ENCODE measurements around the gene F8. TPM values are rescaled to one million over a fixed set of nuclear protein-coding genes. Genes with fewer than 3 reads are reported as not detected.

F8 gene
- total and polyA plus RNA-seq, 2 of the 4 experiments (the other 2 are of a cell fraction): 1.4 to 1.5 TPM

DNA sequence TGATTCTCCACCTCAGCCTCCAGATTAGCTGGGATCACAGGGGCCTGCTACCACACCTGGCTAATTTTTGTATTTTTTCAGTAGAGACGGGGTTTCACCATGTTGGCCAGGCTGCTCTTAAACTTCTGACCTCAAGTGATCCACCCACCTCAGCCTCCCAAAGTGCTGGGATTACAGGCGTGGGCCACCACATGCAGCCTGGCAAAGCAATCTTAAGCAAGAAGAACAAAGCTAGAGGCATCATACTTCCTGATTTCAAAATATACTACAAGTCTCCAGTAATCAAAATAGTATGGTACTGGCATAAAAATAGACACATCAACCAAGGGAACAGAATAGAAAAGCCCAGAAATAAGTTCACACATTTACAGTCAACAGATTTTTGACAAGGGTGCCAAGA, 149.2 kb downstream of the F8 start:
- intact Hi-C loops (cut with micrococcal nuclease) (no loop called here), in situ Hi-C loops (cut with MboI; ENCODE audit: low sequenced_read_pairs) (no loop called here), dilution Hi-C loops (cut with HindIII; ENCODE audit: low sequenced_read_pairs, unreplicated experiment) (no loop called here)
- Histone ChIP-seq H4K91ac (ENCODE audit: insufficient read depth, low read depth, low read length) (no peak overlapping the region), H3K23ac (ENCODE audit: low read depth, low read length) (no peak overlapping the region), H2AFZ (replicated peaks; ENCODE audit: low read length, poor library complexity) (no peak overlapping the region), H2BK20ac (ENCODE audit: low read depth, low read length) (no peak overlapping the region), H4K20me1 (ENCODE audit: insufficient read depth, low read length) (no peaks in the 10 kb centered on the region), H2AK9ac (replicated peaks; ENCODE audit: low read depth, low read length, poor library complexity) (no peak overlapping the region), H3K4me1 (ENCODE audit: control insufficient read depth, insufficient read depth, low read length) (no peaks in the 10 kb centered on the region), H3K9me3 (ENCODE audit: control insufficient read depth, insufficient read depth, low read length) (no peaks in the 10 kb centered on the region), H3K27ac (ENCODE audit: insufficient read depth, low read length) (no peak overlapping the region), H2BK15ac (ENCODE audit: low read depth, low read length) (no peak overlapping the region), H3K36me3 (ENCODE audit: control insufficient read depth, insufficient read depth, low read length) (no peaks in the 10 kb centered on the region), H3K9ac (ENCODE audit: low read depth, low read length) (no peak overlapping the region), H2AK5ac (ENCODE audit: low read depth, low read length) (no peak overlapping the region), H2BK120ac (ENCODE audit: low read depth, low read length) (no peak overlapping the region), H2BK5ac (ENCODE audit: low read depth, low read length, poor library complexity, severe bottlenecking) (no peak overlapping the region), H3K79me1 (ENCODE audit: low read depth in 1 of 2, low read length in 2 of 2) (no peaks in the 10 kb centered on the region), H3K56ac (ENCODE audit: extremely low read depth, insufficient read depth, low read length) (no peak overlapping the region), H3K4me2 (ENCODE audit: low read depth, low read length) (no peak overlapping the region), H4K8ac (ENCODE audit: low read depth in 2 of 2, low read length in 2 of 2) (no peak overlapping the region), H3K9me1 (ENCODE audit: insufficient read depth, low read length) (no peaks in the 10 kb centered on the region), H4K5ac (ENCODE audit: low read depth, low read length) (no peak overlapping the region), H3K14ac (replicated peaks; ENCODE audit: low read depth, low read length) (no peak overlapping the region), H3K27me3 (ENCODE audit: control insufficient read depth, insufficient read depth, low read length) (no peaks in the 10 kb centered on the region), H3K18ac (ENCODE audit: low read depth, low read length) (no peak overlapping the region), H3K4me3 (ENCODE audit: insufficient read depth, low read depth, low read length) (no peak overlapping the region), H3K4ac (ENCODE audit: low read depth, low read length) (no peak overlapping the region)
- no peak for TF ChIP-seq MXI1 (IDR thresholded peaks at IDR 0.05; ENCODE audit: borderline replicate concordance, low read depth, low read length)
- no peak for TF ChIP-seq RAD21 (IDR thresholded peaks at IDR 0.05; ENCODE audit: low read length)
- no peak for TF ChIP-seq BHLHE40 (IDR thresholded peaks at IDR 0.05; ENCODE audit: low read depth, low read length)
- no peak for TF ChIP-seq FOS (IDR thresholded peaks at IDR 0.05; ENCODE audit: low read depth, low read length)
- no peak for TF ChIP-seq MAFK (IDR thresholded peaks at IDR 0.05; ENCODE audit: low read depth, low read length)
- TF ChIP-seq CEBPB (IDR thresholded peaks at IDR 0.05; ENCODE audit: low read depth, low read length): no peak
- TF ChIP-seq, protein P1, sequence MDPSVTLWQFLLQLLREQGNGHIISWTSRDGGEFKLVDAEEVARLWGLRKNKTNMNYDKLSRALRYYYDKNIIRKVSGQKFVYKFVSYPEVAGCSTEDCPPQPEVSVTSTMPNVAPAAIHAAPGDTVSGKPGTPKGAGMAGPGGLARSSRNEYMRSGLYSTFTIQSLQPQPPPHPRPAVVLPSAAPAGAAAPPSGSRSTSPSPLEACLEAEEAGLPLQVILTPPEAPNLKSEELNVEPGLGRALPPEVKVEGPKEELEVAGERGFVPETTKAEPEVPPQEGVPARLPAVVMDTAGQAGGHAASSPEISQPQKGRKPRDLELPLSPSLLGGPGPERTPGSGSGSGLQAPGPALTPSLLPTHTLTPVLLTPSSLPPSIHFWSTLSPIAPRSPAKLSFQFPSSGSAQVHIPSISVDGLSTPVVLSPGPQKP (IDR thresholded peaks at IDR 0.05; ENCODE audit: borderline replicate concordance, low read depth, low read length): no peak
- TF ChIP-seq, protein P2, sequence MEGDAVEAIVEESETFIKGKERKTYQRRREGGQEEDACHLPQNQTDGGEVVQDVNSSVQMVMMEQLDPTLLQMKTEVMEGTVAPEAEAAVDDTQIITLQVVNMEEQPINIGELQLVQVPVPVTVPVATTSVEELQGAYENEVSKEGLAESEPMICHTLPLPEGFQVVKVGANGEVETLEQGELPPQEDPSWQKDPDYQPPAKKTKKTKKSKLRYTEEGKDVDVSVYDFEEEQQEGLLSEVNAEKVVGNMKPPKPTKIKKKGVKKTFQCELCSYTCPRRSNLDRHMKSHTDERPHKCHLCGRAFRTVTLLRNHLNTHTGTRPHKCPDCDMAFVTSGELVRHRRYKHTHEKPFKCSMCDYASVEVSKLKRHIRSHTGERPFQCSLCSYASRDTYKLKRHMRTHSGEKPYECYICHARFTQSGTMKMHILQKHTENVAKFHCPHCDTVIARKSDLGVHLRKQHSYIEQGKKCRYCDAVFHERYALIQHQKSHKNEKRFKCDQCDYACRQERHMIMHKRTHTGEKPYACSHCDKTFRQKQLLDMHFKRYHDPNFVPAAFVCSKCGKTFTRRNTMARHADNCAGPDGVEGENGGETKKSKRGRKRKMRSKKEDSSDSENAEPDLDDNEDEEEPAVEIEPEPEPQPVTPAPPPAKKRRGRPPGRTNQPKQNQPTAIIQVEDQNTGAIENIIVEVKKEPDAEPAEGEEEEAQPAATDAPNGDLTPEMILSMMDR (conservative IDR thresholded peaks at IDR 0.05; ENCODE audit: low read depth, low read length): no peak
- TF ChIP-seq MAZ (IDR thresholded peaks at IDR 0.05; ENCODE audit: borderline replicate concordance, low read depth, low read length): no peak
- TF ChIP-seq, protein P3, sequence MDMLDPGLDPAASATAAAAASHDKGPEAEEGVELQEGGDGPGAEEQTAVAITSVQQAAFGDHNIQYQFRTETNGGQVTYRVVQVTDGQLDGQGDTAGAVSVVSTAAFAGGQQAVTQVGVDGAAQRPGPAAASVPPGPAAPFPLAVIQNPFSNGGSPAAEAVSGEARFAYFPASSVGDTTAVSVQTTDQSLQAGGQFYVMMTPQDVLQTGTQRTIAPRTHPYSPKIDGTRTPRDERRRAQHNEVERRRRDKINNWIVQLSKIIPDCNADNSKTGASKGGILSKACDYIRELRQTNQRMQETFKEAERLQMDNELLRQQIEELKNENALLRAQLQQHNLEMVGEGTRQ (IDR thresholded peaks at IDR 0.05; ENCODE audit: low read depth, low read length): no peak
- TF ChIP-seq CHD1 (IDR thresholded peaks at IDR 0.05; ENCODE audit: low read depth, low read length): no peak
- TF ChIP-seq POLR2A (IDR thresholded peaks at IDR 0.05; ENCODE audit: low read depth, low read length): no peak
- no peak for TF ChIP-seq RFX5 (IDR thresholded peaks at IDR 0.05; ENCODE audit: low read depth, low read length)
- TF ChIP-seq NFE2L2 (IDR thresholded peaks at IDR 0.05; ENCODE audit: low read depth, low read length): no peak
- no peak for TF ChIP-seq SMC3 (IDR thresholded peaks at IDR 0.05; ENCODE audit: low read depth, low read length)
- no peak for TF ChIP-seq RCOR1 (IDR thresholded peaks at IDR 0.05; ENCODE audit: insufficient replicate concordance, low read length)
- POLR2A ChIA-PET (ENCODE audit: unreplicated experiment): no interaction called here
- CTCF ChIA-PET: no interaction called here
- no CpG with 5 or more reads among the region's 2 CpGs for WGBS, 2 experiments (ENCODE audit: extremely low coverage in 2 of 2, insufficient read length in 1 of 2)
- no peak for ATAC-seq (ENCODE audit: low read depth)
- no peak for DNase-seq
- BruUV-seq (replicated peaks): no TSS peak
